Measurements from ENCODE around the gene IL1R2.
A peak's percentile ranks its signal among the peaks of the same experiment; 100 is the strongest.

IL1R2 gene

GRCh38 chr2:101995019-101995418, 3.3 kb downstream of the IL1R2 start:
- TF ChIP-seq ZBTB48 (tag by site-specific recombination; IDR thresholded peaks at IDR 0.05) (no peak), ZNF10 (tag by site-specific recombination; IDR thresholded peaks at IDR 0.05) (peak; percentile 82)
- Histone ChIP-seq H3K27ac (ENCODE audit: extremely low read depth, low read depth, low read length) (no peak overlapping the region), H3K36me3 (ENCODE audit: control insufficient read depth in 2 of 2, insufficient read depth in 1 of 2, low read length in 2 of 2) (no peaks in the 10 kb centered on the region), H3K4me1 (ENCODE audit: control insufficient read depth, insufficient read depth, low read length) (no peaks in the 10 kb centered on the region), H3K4me3 (ENCODE audit: low read depth, low read length) (no peak overlapping the region), H3K9me3 (ENCODE audit: control insufficient read depth, insufficient read depth, low read depth, low read length) (no peaks in the 10 kb centered on the region)
- ChIA-PET POLR2A (no interaction called here), CTCF (interaction anchor here (2.3 kb wide), 1 partner anchor 12 kb away, joined by 11 read pairs; no protein-coding TSS in a partner anchor)

- POLR2A ChIA-PET: no interaction called here
- Histone ChIP-seq H3K36me3 (ENCODE audit: control insufficient read depth in 2 of 2, insufficient read depth in 1 of 2, low read length in 2 of 2) (no peaks in the 10 kb centered on the region), H3K4me3 (ENCODE audit: low read depth, low read length) (no peak overlapping the region), H3K4me1 (ENCODE audit: control insufficient read depth, insufficient read depth, low read length) (no peaks in the 10 kb centered on the region), H3K27ac (ENCODE audit: extremely low read depth, low read depth, low read length) (no peak overlapping the region), H3K9me3 (ENCODE audit: control insufficient read depth, insufficient read depth, low read depth, low read length) (no peaks in the 10 kb centered on the region)
- CTCF ChIA-PET: interaction anchor here (0.6 to 2.3 kb wide), 2 partner anchors 11 to 427 kb away, joined by 3 to 11 read pairs; no protein-coding TSS in a partner anchor
- no peak for TF ChIP-seq ZNF157 (tag by site-specific recombination; IDR thresholded peaks at IDR 0.05)
- TF ChIP-seq ZNF704 (tag by site-specific recombination; IDR thresholded peaks at IDR 0.05): no peak
- no peak for TF ChIP-seq TCF7L2 (IDR thresholded peaks at IDR 0.05; ENCODE audit: borderline replicate concordance, low read depth, low read length)
- no peak for TF ChIP-seq ZNF121 (tag by site-specific recombination; IDR thresholded peaks at IDR 0.05)
- TF ChIP-seq, protein P1, sequence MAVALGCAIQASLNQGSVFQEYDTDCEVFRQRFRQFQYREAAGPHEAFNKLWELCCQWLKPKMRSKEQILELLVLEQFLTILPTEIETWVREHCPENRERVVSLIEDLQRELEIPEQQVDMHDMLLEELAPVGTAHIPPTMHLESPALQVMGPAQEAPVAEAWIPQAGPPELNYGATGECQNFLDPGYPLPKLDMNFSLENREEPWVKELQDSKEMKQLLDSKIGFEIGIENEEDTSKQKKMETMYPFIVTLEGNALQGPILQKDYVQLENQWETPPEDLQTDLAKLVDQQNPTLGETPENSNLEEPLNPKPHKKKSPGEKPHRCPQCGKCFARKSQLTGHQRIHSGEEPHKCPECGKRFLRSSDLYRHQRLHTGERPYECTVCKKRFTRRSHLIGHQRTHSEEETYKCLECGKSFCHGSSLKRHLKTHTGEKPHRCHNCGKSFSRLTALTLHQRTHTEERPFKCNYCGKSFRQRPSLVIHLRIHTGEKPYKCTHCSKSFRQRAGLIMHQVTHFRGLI (tag by site-specific recombination; IDR thresholded peaks at IDR 0.05): no peak
Measured at GRCh38 chr2:101995804-101996203, 4.0 kb downstream of the IL1R2 start.

GRCh38 chr2:101998556-101998895, 6.8 kb downstream of the IL1R2 start:
- ChIA-PET CTCF (interaction anchor here (1.2 to 1.9 kb wide), 2 partner anchors 9 to 115 kb away, joined by 3 to 5 read pairs; no protein-coding TSS in a partner anchor), POLR2A (no interaction called here)
- Histone ChIP-seq H3K4me3 (ENCODE audit: low read depth, low read length) (no peak overlapping the region), H3K9me3 (ENCODE audit: control insufficient read depth, insufficient read depth, low read depth, low read length) (no peaks in the 10 kb centered on the region), H3K27ac (ENCODE audit: extremely low read depth, low read depth, low read length) (no peak overlapping the region), H3K4me1 (ENCODE audit: control insufficient read depth, insufficient read depth, low read length) (no peaks in the 10 kb centered on the region), H3K36me3 (ENCODE audit: control insufficient read depth in 2 of 2, insufficient read depth in 1 of 2, low read length in 2 of 2) (no peaks in the 10 kb centered on the region)
- TF ChIP-seq, protein P2, sequence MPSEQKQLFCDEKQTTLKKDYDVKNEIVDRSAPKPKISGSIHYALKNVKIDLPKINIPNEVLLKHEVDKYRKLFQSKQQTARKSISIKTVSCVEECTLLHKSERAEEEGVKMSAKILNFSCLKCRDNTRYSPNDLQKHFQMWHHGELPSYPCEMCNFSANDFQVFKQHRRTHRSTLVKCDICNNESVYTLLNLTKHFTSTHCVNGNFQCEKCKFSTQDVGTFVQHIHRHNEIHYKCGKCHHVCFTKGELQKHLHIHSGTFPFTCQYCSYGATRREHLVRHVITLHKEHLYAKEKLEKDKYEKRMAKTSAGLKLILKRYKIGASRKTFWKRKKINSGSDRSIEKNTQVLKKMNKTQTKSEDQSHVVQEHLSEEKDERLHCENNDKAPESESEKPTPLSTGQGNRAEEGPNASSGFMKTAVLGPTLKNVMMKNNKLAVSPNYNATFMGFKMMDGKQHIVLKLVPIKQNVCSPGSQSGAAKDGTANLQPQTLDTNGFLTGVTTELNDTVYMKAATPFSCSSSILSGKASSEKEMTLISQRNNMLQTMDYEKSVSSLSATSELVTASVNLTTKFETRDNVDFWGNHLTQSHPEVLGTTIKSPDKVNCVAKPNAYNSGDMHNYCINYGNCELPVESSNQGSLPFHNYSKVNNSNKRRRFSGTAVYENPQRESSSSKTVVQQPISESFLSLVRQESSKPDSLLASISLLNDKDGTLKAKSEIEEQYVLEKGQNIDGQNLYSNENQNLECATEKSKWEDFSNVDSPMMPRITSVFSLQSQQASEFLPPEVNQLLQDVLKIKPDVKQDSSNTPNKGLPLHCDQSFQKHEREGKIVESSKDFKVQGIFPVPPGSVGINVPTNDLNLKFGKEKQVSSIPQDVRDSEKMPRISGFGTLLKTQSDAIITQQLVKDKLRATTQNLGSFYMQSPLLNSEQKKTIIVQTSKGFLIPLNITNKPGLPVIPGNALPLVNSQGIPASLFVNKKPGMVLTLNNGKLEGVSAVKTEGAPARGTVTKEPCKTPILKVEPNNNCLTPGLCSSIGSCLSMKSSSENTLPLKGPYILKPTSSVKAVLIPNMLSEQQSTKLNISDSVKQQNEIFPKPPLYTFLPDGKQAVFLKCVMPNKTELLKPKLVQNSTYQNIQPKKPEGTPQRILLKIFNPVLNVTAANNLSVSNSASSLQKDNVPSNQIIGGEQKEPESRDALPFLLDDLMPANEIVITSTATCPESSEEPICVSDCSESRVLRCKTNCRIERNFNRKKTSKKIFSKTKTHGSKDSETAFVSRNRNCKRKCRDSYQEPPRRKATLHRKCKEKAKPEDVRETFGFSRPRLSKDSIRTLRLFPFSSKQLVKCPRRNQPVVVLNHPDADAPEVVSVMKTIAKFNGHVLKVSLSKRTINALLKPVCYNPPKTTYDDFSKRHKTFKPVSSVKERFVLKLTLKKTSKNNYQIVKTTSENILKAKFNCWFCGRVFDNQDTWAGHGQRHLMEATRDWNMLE (tag by site-specific recombination; conservative IDR thresholded peaks at IDR 0.05; ENCODE audit: low read depth): no peak
- no peak for TF ChIP-seq MYNN (tag by site-specific recombination; IDR thresholded peaks at IDR 0.05; ENCODE audit: borderline replicate concordance)
- TF ChIP-seq, protein P3, sequence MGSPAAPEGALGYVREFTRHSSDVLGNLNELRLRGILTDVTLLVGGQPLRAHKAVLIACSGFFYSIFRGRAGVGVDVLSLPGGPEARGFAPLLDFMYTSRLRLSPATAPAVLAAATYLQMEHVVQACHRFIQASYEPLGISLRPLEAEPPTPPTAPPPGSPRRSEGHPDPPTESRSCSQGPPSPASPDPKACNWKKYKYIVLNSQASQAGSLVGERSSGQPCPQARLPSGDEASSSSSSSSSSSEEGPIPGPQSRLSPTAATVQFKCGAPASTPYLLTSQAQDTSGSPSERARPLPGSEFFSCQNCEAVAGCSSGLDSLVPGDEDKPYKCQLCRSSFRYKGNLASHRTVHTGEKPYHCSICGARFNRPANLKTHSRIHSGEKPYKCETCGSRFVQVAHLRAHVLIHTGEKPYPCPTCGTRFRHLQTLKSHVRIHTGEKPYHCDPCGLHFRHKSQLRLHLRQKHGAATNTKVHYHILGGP (tag by site-specific recombination; IDR thresholded peaks at IDR 0.05): no peak
- no peak for TF ChIP-seq SP2 (tag by site-specific recombination; IDR thresholded peaks at IDR 0.05)
- no peak for TF ChIP-seq ZBTB1 (tag by site-specific recombination; IDR thresholded peaks at IDR 0.05)
- TF ChIP-seq ZNF600 (tag by site-specific recombination; IDR thresholded peaks at IDR 0.05): no peak
- no peak for TF ChIP-seq SCRT1 (tag by site-specific recombination; IDR thresholded peaks at IDR 0.05; ENCODE audit: borderline replicate concordance)
- TF ChIP-seq ZNF423 (tag by site-specific recombination; IDR thresholded peaks at IDR 0.05): no peak
- TF ChIP-seq HOXA7 (CRISPR knock-in tag; IDR thresholded peaks at IDR 0.05; ENCODE audit: borderline replicate concordance): no peak
- TF ChIP-seq, protein P4, sequence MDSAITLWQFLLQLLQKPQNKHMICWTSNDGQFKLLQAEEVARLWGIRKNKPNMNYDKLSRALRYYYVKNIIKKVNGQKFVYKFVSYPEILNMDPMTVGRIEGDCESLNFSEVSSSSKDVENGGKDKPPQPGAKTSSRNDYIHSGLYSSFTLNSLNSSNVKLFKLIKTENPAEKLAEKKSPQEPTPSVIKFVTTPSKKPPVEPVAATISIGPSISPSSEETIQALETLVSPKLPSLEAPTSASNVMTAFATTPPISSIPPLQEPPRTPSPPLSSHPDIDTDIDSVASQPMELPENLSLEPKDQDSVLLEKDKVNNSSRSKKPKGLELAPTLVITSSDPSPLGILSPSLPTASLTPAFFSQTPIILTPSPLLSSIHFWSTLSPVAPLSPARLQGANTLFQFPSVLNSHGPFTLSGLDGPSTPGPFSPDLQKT (IDR thresholded peaks at IDR 0.05; ENCODE audit: borderline replicate concordance, low read depth, low read length): no peak

All from HEK293 (cell line).